ENCODE data around the gene TTC7B. TPM values are rescaled to one million over a fixed set of nuclear protein-coding genes. Genes with fewer than 3 reads are reported as not detected.
"Not testable (repeated sequence)": the region's sequence is repeated elsewhere in the genome, so short reads cannot be mapped to it uniquely, and the experiment has no call there.

Gene TTC7B
- total RNA-seq, 1 donor from 2014 or later, result 20.6 TPM

DNA sequence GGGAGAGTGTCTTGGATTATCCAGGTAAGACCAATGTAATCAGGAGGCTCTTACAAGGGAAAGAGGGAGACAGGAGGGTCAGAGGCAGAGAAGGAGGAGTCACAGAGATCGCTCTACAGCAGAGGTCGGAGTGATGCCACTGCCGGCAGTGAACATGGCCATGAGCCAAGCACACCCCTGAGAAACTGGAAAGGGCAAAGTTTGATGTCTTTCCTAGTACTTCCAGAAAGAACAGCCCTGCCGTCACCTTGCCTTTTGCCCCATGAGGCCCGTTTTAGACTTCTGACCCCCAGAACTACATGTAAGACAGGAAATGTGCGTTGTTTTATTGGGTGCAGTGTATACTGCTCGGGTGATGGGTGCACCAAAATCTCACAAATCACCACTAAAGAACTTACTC lies 285.7 kb downstream of the TTC7B start:
- Histone ChIP-seq H3K9ac (no peak overlapping the region), H3K4me1 (no peaks in the 10 kb centered on the region), H3K27me3 (no peaks in the 10 kb centered on the region), H3K79me2 (ENCODE audit: low read depth) (no peaks in the 10 kb centered on the region), H3K4me3 (no peak overlapping the region), H4K20me1 (ENCODE audit: low read depth) (no peaks in the 10 kb centered on the region), H3F3A (ENCODE audit: low read depth) (no peaks in the 10 kb centered on the region), H3K27ac (no peak overlapping the region), H3K36me3 (no peaks in the 10 kb centered on the region), H3K4me2 (no peak overlapping the region), H3K9me3 (ENCODE audit: low read depth) (no peaks in the 10 kb centered on the region), H2AFZ (replicated peaks) (no peak overlapping the region)
- no peak for TF ChIP-seq EZH2phosphoT487 (IDR thresholded peaks at IDR 0.05)
- TF ChIP-seq, protein P1, sequence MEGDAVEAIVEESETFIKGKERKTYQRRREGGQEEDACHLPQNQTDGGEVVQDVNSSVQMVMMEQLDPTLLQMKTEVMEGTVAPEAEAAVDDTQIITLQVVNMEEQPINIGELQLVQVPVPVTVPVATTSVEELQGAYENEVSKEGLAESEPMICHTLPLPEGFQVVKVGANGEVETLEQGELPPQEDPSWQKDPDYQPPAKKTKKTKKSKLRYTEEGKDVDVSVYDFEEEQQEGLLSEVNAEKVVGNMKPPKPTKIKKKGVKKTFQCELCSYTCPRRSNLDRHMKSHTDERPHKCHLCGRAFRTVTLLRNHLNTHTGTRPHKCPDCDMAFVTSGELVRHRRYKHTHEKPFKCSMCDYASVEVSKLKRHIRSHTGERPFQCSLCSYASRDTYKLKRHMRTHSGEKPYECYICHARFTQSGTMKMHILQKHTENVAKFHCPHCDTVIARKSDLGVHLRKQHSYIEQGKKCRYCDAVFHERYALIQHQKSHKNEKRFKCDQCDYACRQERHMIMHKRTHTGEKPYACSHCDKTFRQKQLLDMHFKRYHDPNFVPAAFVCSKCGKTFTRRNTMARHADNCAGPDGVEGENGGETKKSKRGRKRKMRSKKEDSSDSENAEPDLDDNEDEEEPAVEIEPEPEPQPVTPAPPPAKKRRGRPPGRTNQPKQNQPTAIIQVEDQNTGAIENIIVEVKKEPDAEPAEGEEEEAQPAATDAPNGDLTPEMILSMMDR (IDR thresholded peaks at IDR 0.05), result no peak
- Mint-ChIP-seq H3K4me1 (peaks cover 13% of the 10 kb centered on the region), H3K9me3 (peaks cover 8% of the 10 kb centered on the region), H3K4me3 (no peak overlapping the region), H3K36me3 (no peaks in the 10 kb centered on the region), H3K27ac (no peak overlapping the region), H3K27me3 (ENCODE audit: insufficient read depth, low read depth) (peaks cover 3% of the 10 kb centered on the region)
- DNase-seq (ENCODE audit: low spot score), result no peak

DNA sequence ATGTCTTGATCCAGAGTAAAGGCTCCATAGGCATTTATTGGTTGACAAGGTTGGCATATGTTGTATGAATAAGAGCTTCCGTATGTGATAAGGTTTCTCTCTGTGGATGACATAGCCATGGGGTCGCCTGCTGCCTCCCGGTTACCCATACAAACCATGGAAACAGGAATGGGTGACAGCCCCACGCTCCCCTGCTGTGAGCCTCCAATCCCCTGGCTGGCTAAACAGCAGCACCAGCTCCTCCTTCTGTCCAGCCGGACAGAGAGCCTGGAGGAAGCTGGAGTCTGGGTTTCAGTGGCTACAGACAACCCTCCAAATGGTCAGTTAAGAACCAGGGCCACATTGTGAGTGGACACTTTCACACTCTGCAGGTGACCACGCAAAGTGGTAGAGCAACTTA lies 288.3 kb downstream of the TTC7B start:
- Histone ChIP-seq H3K27me3 (no peaks in the 10 kb centered on the region), H3F3A (ENCODE audit: low read depth) (no peaks in the 10 kb centered on the region), H3K27ac (no peak overlapping the region), H3K9ac (no peak overlapping the region), H3K9me3 (ENCODE audit: low read depth) (no peaks in the 10 kb centered on the region), H3K79me2 (ENCODE audit: low read depth) (no peaks in the 10 kb centered on the region), H4K20me1 (ENCODE audit: low read depth) (no peaks in the 10 kb centered on the region), H3K4me3 (no peak overlapping the region), H3K36me3 (no peaks in the 10 kb centered on the region), H3K4me2 (no peak overlapping the region), H2AFZ (replicated peaks) (no peak overlapping the region), H3K4me1 (no peaks in the 10 kb centered on the region)
- no peaks in the 10 kb centered on the region for H3K4me1 Mint-ChIP-seq
- H3K4me3 Mint-ChIP-seq, result no peak overlapping the region
- peaks cover 3% of the 10 kb centered on the region for H3K27me3 Mint-ChIP-seq (ENCODE audit: insufficient read depth, low read depth)
- no peaks in the 10 kb centered on the region for H3K36me3 Mint-ChIP-seq
- no peak overlapping the region for H3K27ac Mint-ChIP-seq
- TF ChIP-seq EZH2phosphoT487 (IDR thresholded peaks at IDR 0.05), result no peak
- no peak for TF ChIP-seq EZH2 (IDR thresholded peaks at IDR 0.05)
- TF ChIP-seq, protein P1 (IDR thresholded peaks at IDR 0.05), result no peak
- no peak for DNase-seq (ENCODE audit: low spot score)
- peaks cover 8% of the 10 kb centered on the region for H3K9me3 Mint-ChIP-seq

DNA sequence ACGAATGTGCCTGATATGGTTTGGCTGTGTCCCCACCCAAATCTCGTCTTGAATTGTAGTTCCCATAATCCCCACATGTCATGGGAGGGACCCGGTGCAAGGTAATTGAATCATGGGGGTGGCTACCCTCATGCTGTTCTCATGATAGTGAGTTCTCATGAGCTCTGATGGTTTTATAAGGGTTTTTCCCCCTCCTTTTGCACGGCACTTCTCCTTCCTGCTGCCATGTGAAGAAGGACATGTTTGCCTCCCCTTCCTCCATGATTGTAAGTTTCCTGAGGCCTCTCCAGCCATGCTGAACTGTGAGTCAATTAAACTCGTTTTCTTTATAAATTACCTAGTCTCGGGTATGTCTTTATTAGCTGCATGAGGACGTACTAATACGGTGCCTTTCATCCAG lies 289.7 kb downstream of the TTC7B start:
- not testable (repeated sequence) for H3K36me3 Mint-ChIP-seq; H3K4me1 Mint-ChIP-seq; H3K4me3 Mint-ChIP-seq; H2AFZ ChIP-seq (replicated peaks); H3K4me2 ChIP-seq; H3K27ac Mint-ChIP-seq; H4K20me1 ChIP-seq (ENCODE audit: low read depth); DNase-seq (ENCODE audit: low spot score); H3K4me3 ChIP-seq; H3K36me3 ChIP-seq; H3K9me3 Mint-ChIP-seq; H3K27me3 ChIP-seq; H3F3A ChIP-seq (ENCODE audit: low read depth); H3K27me3 Mint-ChIP-seq (ENCODE audit: insufficient read depth, low read depth); H3K27ac ChIP-seq; H3K4me1 ChIP-seq; H3K9ac ChIP-seq; H3K79me2 ChIP-seq (ENCODE audit: low read depth); H3K9me3 ChIP-seq (ENCODE audit: low read depth)

DNA sequence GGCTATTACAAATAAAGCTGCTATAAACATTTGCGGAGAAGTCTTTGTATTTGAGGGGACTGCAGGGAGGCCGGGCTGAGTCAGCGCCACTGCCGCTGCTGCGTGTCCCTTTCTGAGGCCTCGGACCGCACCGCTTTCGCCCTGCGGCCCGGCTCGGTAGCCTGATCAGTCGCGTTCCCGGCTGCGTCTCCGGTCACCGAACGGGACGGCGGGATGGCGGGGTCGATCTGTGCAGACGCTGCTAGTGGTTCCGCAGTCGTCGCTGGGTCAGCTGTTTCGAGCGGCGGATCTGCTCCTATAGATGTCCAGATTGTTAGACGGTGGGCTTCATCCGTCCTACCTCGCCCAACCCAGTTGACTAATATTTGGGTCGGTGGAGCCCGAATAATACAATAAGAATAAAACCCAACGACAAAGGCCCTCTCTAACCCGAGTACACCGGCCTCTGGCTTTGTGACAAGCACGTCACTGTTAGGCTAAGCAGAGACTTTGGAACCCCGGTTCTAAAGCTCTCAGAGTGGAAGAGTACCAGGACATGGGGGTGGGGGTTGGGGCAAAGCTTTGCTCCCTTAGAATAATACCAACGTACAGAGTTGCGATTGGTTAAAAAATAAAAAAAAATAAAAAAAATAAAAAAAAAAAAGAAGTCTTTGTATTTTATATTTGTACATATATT lies 290.7 kb downstream of the TTC7B start:
- H3K79me2 ChIP-seq (ENCODE audit: low read depth); H3K36me3 ChIP-seq; H3K9me3 ChIP-seq (ENCODE audit: low read depth); H3K27me3 Mint-ChIP-seq (ENCODE audit: insufficient read depth, low read depth); H3K27ac ChIP-seq; H3K4me3 Mint-ChIP-seq; H3K9ac ChIP-seq; H3K4me1 ChIP-seq; H3F3A ChIP-seq (ENCODE audit: low read depth); H3K36me3 Mint-ChIP-seq; H3K9me3 Mint-ChIP-seq; H3K4me3 ChIP-seq; H2AFZ ChIP-seq (replicated peaks); H4K20me1 ChIP-seq (ENCODE audit: low read depth); H3K27ac Mint-ChIP-seq; DNase-seq (ENCODE audit: low spot score); H3K4me2 ChIP-seq; H3K27me3 ChIP-seq: not testable (repeated sequence)
- H3K4me1 Mint-ChIP-seq, result peaks cover 13% of the 10 kb centered on the region

Measured in neural progenitor cell (in vitro differentiated cells).